ENCODE measurements around the gene TYROBP.

The TYROBP gene

DNA sequence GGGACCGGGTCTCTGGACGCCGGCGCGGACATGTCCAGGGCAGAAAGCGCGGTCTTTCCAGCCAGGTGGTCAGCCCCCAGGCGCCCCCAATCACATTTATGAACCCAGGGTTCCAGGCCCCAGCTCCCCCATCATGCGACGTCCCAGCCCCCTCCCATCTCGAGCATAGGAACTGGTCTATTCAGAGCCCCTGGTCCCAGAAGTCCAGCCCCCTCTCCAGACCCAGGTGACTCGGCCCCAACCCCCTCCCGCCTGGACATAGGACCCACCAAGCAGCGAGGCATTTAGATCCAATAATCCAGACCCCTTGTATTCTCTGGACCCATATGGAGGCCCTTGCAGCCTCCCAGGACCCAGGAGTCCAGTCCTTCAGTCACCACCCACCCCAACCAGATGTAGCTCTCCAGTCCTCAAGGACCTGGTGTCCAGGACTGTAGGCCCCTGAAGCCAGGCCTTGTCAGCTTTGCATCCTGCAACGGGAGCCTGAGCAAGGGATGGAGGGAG, 39.2 kb downstream of the TYROBP start:
- H2AFZ ChIP-seq (ENCODE audit: low read depth, low read length, severe bottlenecking): no peak overlapping the region
- no peaks in the 10 kb centered on the region for H3K9me3 ChIP-seq (ENCODE audit: insufficient read depth, low read length)
- no peaks in the 10 kb centered on the region for H3K27me3 ChIP-seq (ENCODE audit: low read length)
- H3K9ac ChIP-seq (ENCODE audit: low read length): peak overlapping the region; percentile 49; the same call in 1 of the 2 replicates
- H3K79me2 ChIP-seq (ENCODE audit: insufficient read depth, low read length): no peaks in the 10 kb centered on the region
- H3K4me3 ChIP-seq (ENCODE audit: insufficient read depth, low read length, poor library complexity, severe bottlenecking): peak overlapping the region; percentile 49
- H3K36me3 ChIP-seq (ENCODE audit: low read length): no peaks in the 10 kb centered on the region
- H3K27ac ChIP-seq (ENCODE audit: low read depth, low read length): no peak overlapping the region
- peak overlapping the region; percentile 77 for H3K4me2 ChIP-seq (ENCODE audit: low read depth, low read length, poor library complexity, severe bottlenecking)
- H4K20me1 ChIP-seq (ENCODE audit: low read depth, low read length): no peaks in the 10 kb centered on the region
- TF ChIP-seq EZH2phosphoT487 (conservative IDR thresholded peaks at IDR 0.05; ENCODE audit: low read length): no peak
- TF ChIP-seq, protein P1, sequence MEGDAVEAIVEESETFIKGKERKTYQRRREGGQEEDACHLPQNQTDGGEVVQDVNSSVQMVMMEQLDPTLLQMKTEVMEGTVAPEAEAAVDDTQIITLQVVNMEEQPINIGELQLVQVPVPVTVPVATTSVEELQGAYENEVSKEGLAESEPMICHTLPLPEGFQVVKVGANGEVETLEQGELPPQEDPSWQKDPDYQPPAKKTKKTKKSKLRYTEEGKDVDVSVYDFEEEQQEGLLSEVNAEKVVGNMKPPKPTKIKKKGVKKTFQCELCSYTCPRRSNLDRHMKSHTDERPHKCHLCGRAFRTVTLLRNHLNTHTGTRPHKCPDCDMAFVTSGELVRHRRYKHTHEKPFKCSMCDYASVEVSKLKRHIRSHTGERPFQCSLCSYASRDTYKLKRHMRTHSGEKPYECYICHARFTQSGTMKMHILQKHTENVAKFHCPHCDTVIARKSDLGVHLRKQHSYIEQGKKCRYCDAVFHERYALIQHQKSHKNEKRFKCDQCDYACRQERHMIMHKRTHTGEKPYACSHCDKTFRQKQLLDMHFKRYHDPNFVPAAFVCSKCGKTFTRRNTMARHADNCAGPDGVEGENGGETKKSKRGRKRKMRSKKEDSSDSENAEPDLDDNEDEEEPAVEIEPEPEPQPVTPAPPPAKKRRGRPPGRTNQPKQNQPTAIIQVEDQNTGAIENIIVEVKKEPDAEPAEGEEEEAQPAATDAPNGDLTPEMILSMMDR (IDR thresholded peaks at IDR 0.05; ENCODE audit: insufficient read depth, low read length, poor library complexity, severe bottlenecking): no peak
- H3K9me2 ChIP-seq (replicated peaks; ENCODE audit: insufficient read depth, low read length): no peaks in the 10 kb centered on the region
- no peaks in the 10 kb centered on the region for H3F3A ChIP-seq (ENCODE audit: insufficient read depth)

DNA sequence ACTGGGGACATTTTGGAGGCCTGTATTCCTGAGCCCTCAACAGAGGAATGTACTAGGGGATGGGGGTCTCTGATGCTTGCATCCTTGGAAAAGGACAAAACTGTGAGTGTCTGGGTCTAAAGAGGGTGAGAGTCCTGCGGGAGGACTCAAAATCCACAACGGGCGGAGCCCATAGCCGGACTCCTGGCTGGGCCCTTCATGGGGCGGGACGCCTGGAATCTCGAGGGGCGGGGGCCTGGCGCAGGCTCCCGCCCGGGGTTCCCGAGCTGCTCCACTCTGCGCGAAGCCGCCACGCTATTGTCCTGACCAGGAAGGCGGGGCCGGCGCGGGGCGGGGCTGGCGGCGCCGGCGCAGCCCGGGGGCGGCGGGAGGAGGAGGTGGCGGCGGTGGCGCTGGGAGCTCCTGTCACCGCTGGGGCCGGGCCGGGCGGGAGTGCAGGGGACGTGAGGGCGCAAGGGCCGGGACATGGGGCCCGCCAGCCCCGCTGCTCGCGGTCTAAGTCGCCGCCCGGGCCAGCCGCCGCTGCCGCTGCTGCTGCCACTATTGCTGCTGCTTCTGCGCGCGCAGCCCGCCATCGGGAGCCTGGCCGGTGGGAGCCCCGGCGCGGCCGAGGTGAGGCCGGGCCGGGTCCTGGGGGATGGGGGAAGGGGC, 39.8 kb downstream of the TYROBP start, which contains the start of gene APLP1:
APLP1 (plus strand) TSS at position 403 of the 651 bp plus-strand sequence; CDS start at position 466, 63 bp downstream.
- Histone ChIP-seq H2AFZ (ENCODE audit: low read depth, low read length, severe bottlenecking) (no peak within 1 kb of the TSS), H4K20me1 (ENCODE audit: low read depth, low read length) (no peaks in the 10 kb centered on the region), H3K9ac (ENCODE audit: low read length) (peak within 1 kb of the TSS; percentile 49; the same call in 1 of the 2 replicates), H3K4me2 (ENCODE audit: low read depth, low read length, poor library complexity, severe bottlenecking) (peak within 1 kb of the TSS; percentile 77), H3F3A (ENCODE audit: insufficient read depth) (no peaks in the 10 kb centered on the region), H3K36me3 (ENCODE audit: low read length) (no peaks in the 10 kb centered on the region), H3K79me2 (ENCODE audit: insufficient read depth, low read length) (no peaks in the 10 kb centered on the region), H3K9me3 (ENCODE audit: insufficient read depth, low read length) (no peaks in the 10 kb centered on the region), H3K27me3 (ENCODE audit: low read length) (no peaks in the 10 kb centered on the region), H3K27ac (ENCODE audit: low read depth, low read length) (no peak within 1 kb of the TSS), H3K9me2 (replicated peaks; ENCODE audit: insufficient read depth, low read length) (no peaks in the 10 kb centered on the region), H3K4me3 (ENCODE audit: insufficient read depth, low read length, poor library complexity, severe bottlenecking) (peak within 1 kb of the TSS; percentile 52)
- TF ChIP-seq, protein P1 (IDR thresholded peaks at IDR 0.05; ENCODE audit: insufficient read depth, low read length, poor library complexity, severe bottlenecking): no peak
- TF ChIP-seq EZH2phosphoT487 (conservative IDR thresholded peaks at IDR 0.05; ENCODE audit: low read length): no peak

DNA sequence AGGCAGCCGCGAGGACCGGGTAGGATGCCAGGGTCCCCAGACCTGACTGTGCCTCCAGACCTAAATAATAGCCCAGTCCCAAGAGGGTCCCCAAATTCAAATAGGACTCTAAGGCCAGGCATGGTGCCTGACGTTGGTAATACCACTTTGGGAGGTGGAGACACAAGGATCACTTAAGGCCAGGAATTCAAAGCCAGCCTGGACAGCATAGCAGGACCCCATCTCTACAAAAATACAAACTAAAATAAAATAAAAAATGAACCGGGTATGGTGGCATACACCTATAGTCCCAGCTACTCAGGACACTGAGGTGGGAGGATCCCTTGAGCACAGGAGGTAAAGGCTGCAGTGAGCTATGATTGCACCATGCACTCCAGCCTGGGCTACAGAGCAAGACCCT, 45.1 kb downstream of the TYROBP start:
- Histone ChIP-seq H3K9me2 (replicated peaks; ENCODE audit: insufficient read depth, low read length) (no peaks in the 10 kb centered on the region), H4K20me1 (ENCODE audit: low read depth, low read length) (no peaks in the 10 kb centered on the region), H3K27me3 (ENCODE audit: low read length) (no peaks in the 10 kb centered on the region), H3K4me2 (ENCODE audit: low read depth, low read length, poor library complexity, severe bottlenecking) (no peak overlapping the region), H3K9me3 (ENCODE audit: insufficient read depth, low read length) (no peaks in the 10 kb centered on the region), H3K36me3 (ENCODE audit: low read length) (no peaks in the 10 kb centered on the region), H3F3A (ENCODE audit: insufficient read depth) (no peaks in the 10 kb centered on the region), H3K4me3 (ENCODE audit: insufficient read depth, low read length, poor library complexity, severe bottlenecking) (no peak overlapping the region), H3K9ac (ENCODE audit: low read length) (no peak overlapping the region), H3K27ac (ENCODE audit: low read depth, low read length) (no peak overlapping the region), H2AFZ (ENCODE audit: low read depth, low read length, severe bottlenecking) (no peak overlapping the region), H3K79me2 (ENCODE audit: insufficient read depth, low read length) (no peaks in the 10 kb centered on the region)
- TF ChIP-seq EZH2phosphoT487 (conservative IDR thresholded peaks at IDR 0.05; ENCODE audit: low read length): no peak
- TF ChIP-seq, protein P1 (IDR thresholded peaks at IDR 0.05; ENCODE audit: insufficient read depth, low read length, poor library complexity, severe bottlenecking): no peak

Measured in SU-DHL-6 (cell line).